Stomach smooth muscle (tissue), 2 donors: Measurements from ENCODE around the gene MAPK1.
"Not testable (repeated sequence)": the region's sequence is repeated elsewhere in the genome, so short reads cannot be mapped to it uniquely, and the experiment has no call there.

ENCODE experiments used
- H3K27ac ChIP-seq: one replicate; pipeline ENCODE4 v1.7.0; 2013; ENCODE audit warnings: mild to moderate bottlenecking, low read length, inconsistent platforms
- H3K27me3 ChIP-seq, 2 donors: one replicate each; pipeline ENCODE4 v1.7.0; 2013; ENCODE audit warnings: low read length in 2 of 2; ENCODE audit not compliant: insufficient read depth in 2 of 2, control insufficient read depth in 1 of 2
- H3K36me3 ChIP-seq, 2 donors: one replicate each; pipeline ENCODE4 v1.7.0; 2013; ENCODE audit warnings: low read length in 2 of 2; ENCODE audit not compliant: control insufficient read depth in 2 of 2, insufficient read depth in 2 of 2
- H3K4me1 ChIP-seq: one replicate; pipeline ENCODE4 v1.7.0; 2013; ENCODE audit warnings: low read length; ENCODE audit not compliant: control insufficient read depth, insufficient read depth
- H3K4me3 ChIP-seq, 2 donors: one replicate each; pipeline ENCODE4 v1.7.0; 2013; ENCODE audit warnings: low read length in 2 of 2
- H3K9ac ChIP-seq, 2 donors: one replicate each; pipeline ENCODE4 v1.7.0; 2013; ENCODE audit warnings: low read length in 2 of 2, mild to moderate bottlenecking in 1 of 2
- H3K9me3 ChIP-seq, 2 donors: one replicate each; pipeline ENCODE4 v1.7.0; 2013; ENCODE audit warnings: low read length in 2 of 2; ENCODE audit not compliant: control insufficient read depth in 2 of 2
- donor health status: healthy.
- donor health status: Pancreatic carcinoma.

The MAPK1 gene

DNA sequence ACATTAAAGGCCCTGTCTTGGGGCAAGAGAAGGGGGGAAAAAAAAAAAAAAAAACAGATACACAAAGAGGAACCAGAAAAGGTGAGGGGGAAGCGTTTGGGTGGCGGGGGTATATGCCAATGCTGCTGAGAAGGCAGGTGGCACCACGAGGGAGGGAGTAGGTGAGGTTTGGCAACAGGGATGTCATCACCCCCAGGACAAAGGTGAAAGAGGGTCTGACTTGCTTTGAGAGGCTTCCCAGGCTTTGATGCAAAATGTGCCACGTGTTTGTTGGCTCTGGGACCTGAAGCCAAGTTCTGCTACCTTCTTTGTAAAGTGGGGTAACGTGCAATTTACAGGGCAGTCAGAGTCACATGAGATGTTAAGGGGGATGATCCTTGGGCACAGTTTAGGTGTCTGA is 135.9 kb downstream of the MAPK1 start:
- H3K9ac ChIP-seq = no peak overlapping the region
- peaks cover 13% of the 10 kb centered on the region for H3K4me1 ChIP-seq
- H3K9me3 ChIP-seq = no peaks in the 10 kb centered on the region
- no peak overlapping the region for H3K27ac ChIP-seq
- no peak overlapping the region for H3K4me3 ChIP-seq
- H3K27me3 ChIP-seq = no peaks in the 10 kb centered on the region
- H3K36me3 ChIP-seq = no peaks in the 10 kb centered on the region

GRCh38 chr22:21730535-21731308 is 136.7 kb downstream of the MAPK1 start:
- Histone ChIP-seq H3K9me3 (no peaks in the 10 kb centered on the region), H3K4me3 (no peak overlapping the region), H3K36me3 (no peaks in the 10 kb centered on the region), H3K4me1 (peaks cover 13% of the 10 kb centered on the region), H3K27me3 (no peaks in the 10 kb centered on the region), H3K27ac (no peak overlapping the region), H3K9ac (no peak overlapping the region)

- H3K27me3 ChIP-seq, H3K4me3 ChIP-seq, H3K4me1 ChIP-seq, H3K9ac ChIP-seq, H3K36me3 ChIP-seq, H3K9me3 ChIP-seq, H3K27ac ChIP-seq: not testable (repeated sequence)
Measured at GRCh38 chr22:21729184-21729583, 138.3 kb downstream of the MAPK1 start.

DNA sequence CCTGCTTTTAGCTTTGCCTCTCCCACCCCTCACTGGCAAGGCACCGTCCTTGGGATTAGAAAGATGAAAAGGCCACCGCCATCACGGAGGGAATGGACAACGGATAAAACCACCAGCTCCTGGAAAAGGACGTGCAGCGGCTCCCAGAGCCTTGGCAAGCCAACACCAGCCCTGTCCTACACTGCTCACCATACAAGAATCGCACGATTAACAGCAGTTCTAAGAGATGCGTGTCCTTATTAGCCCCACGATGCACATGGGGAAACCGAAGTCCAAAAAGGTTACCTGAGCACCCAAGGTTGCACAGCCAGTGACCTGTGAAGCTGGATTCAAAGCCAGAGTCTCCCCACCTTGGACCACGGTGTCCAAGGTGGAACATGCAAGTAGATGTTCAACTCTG is 139.2 kb downstream of the MAPK1 start:
- Histone ChIP-seq H3K27me3 (no peaks in the 10 kb centered on the region), H3K27ac (no peak overlapping the region), H3K9me3 (no peaks in the 10 kb centered on the region), H3K9ac (no peak overlapping the region), H3K36me3 (no peaks in the 10 kb centered on the region), H3K4me3 (no peak overlapping the region), H3K4me1 (peaks cover 2% of the 10 kb centered on the region)

DNA sequence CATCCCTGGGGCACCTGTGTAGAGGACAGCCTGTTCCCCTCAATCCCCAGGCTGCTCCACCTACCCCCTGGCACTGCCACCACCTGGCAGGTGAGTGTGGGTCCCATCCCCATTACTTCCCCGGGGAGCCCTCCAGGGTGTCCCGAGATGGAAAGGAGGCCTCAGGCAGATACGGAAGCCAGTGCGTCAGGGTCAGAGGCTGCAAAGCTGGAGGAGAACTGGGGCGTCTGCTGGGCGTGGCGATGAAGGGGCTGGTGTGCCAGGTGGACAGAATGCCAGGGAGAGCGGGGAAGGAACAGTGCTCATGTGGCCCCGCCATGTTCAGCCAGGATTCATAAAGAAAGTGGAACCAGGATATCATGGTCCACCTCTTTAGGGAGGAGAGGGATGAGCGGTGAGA is 139.7 kb downstream of the MAPK1 start:
- peaks cover 2% of the 10 kb centered on the region for H3K4me1 ChIP-seq
- no peak overlapping the region for H3K27ac ChIP-seq
- no peaks in the 10 kb centered on the region for H3K27me3 ChIP-seq
- H3K9ac ChIP-seq = no peak overlapping the region
- no peaks in the 10 kb centered on the region for H3K9me3 ChIP-seq
- no peak overlapping the region for H3K4me3 ChIP-seq
- H3K36me3 ChIP-seq = no peaks in the 10 kb centered on the region

DNA sequence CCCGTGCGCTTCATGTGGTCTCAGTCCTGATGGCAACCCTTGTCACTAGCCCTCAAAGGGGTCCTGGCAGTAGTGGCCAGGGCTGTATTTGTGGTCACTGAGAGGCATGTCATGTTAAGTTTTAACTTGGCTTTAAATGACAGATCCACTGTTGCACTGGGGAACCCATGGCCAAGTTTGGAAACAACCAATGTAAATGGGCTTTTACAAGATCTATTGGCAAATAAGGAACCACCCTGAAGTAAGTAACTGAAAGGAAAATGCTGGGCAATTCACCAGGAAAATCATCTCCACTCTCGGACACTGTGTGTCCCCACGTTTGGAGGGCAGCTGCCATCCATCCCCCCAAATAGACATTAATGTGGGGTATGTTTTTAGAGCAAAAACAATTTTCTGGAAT is 140.3 kb downstream of the MAPK1 start:
- Histone ChIP-seq H3K9ac (no peak overlapping the region), H3K36me3 (no peaks in the 10 kb centered on the region), H3K9me3 (no peaks in the 10 kb centered on the region), H3K4me3 (no peak overlapping the region), H3K27me3 (no peaks in the 10 kb centered on the region), H3K27ac (no peak overlapping the region), H3K4me1 (peaks cover 2% of the 10 kb centered on the region)

DNA sequence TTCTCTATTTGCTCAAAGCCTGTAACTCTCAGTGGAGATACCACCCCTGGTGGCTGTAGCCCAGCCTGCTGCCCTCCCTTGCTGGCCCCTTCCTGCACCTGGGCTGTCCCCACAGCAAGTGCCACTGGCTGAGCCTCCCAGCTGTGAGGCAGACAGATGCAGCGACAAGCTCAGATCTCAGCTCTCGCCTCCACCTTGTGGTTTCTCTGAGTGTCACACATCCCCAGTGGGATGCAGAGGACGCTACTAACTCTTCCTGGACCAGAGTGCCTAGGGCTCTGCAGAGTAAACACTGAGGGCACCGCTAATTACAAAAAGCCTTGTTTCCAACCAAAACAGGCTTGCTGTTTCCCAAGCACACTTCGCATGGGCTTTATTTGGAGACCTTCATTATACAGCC is 140.8 kb downstream of the MAPK1 start:
- H3K4me1 ChIP-seq = peaks cover 2% of the 10 kb centered on the region
- no peak overlapping the region for H3K4me3 ChIP-seq
- no peaks in the 10 kb centered on the region for H3K9me3 ChIP-seq
- no peaks in the 10 kb centered on the region for H3K27me3 ChIP-seq
- no peak overlapping the region for H3K27ac ChIP-seq
- H3K9ac ChIP-seq = no peak overlapping the region
- no peaks in the 10 kb centered on the region for H3K36me3 ChIP-seq

DNA sequence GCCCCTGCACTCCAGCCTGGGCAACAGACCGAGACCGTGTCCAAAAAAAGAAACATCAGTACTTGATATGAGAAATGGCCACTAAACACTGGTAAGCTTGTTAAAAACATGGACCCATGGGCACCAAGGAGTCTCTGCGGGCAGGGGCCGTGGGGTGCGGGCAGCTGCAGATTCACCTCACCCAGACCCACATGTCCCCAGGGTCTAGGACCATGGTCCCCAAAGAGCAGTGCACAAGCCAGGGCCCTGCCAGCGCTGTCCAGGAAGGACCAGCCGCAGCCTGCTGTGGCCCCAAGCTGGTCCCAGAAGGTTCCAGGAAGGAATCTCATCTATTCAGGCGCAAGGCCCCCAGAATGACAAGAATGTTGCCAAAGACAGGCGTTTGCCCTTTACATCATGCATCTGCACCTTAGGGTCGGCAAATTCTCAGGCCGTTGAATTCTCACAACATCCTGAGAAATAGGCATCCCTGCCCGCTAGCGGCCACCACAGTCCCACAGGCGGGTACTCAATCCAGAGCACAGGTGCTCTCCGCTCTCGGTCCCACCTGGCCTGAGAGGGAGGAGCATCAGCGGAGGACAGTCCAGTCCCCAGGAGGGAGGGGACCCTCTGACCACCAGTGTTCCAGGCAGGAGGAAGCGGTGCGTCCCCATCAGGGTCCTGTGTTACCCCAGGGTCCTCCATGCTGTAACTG is 141.3 kb downstream of the MAPK1 start:
- no peaks in the 10 kb centered on the region for H3K36me3 ChIP-seq
- no peak overlapping the region for H3K9ac ChIP-seq

DNA sequence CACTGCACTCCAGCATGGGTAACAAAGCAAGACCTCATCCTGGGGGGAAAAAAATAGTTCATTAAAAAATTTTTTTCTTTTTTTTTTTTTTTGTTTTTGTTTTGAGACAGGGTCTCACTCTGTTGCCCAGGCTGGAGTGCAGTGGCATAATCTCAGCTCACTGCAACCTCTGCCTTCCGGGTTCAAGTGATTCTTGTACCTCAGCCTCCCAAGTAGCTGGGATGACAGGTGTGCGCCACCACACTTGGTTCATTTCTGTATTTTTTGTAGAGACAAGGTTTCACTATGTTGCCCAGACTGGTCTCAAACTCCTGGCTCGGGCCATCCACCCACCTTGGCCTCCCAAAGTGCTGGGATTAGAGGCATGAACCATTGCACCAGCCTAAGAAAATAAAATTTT is 142.9 kb downstream of the MAPK1 start:
- not testable (repeated sequence) for H3K36me3 ChIP-seq, H3K27me3 ChIP-seq, H3K9ac ChIP-seq, H3K4me1 ChIP-seq, H3K4me3 ChIP-seq, H3K9me3 ChIP-seq, H3K27ac ChIP-seq

More for the DNA sequence above, 141.3 kb downstream of the MAPK1 start:
- H3K27ac ChIP-seq = no peak overlapping the region
- H3K4me1 ChIP-seq = peaks cover 2% of the 10 kb centered on the region
- H3K9me3 ChIP-seq = no peaks in the 10 kb centered on the region
- H3K27me3 ChIP-seq = no peaks in the 10 kb centered on the region
- no peak overlapping the region for H3K4me3 ChIP-seq

- not testable (repeated sequence) for H3K4me1 ChIP-seq, H3K9me3 ChIP-seq, H3K9ac ChIP-seq
Measured at GRCh38 chr22:21721195-21721852, 146.1 kb downstream of the MAPK1 start.

More at GRCh38 chr22:21721195-21721852, 146.1 kb downstream of the MAPK1 start:
- H3K36me3 ChIP-seq, H3K27me3 ChIP-seq, H3K4me3 ChIP-seq, H3K27ac ChIP-seq: not testable (repeated sequence)
